Nephron (organoid): ENCODE data around the gene BAG3.

ENCODE experiments used
- H3K27ac Mint-ChIP-seq, 3 experiments: 2 replicates each; pipeline ENCODE4 v1.8.0; 2020; ENCODE audit warnings: mixed read lengths in 3 of 3, mild to moderate bottlenecking in 2 of 3, moderate library complexity in 1 of 3
- H3K27me3 Mint-ChIP-seq: 2 replicates; pipeline ENCODE4 v1.8.0; 2021; ENCODE audit warnings: low read depth, mild to moderate bottlenecking, moderate library complexity, mixed read lengths
- H3K36me3 Mint-ChIP-seq: 2 replicates; pipeline ENCODE4 v1.8.0; 2020; ENCODE audit warnings: low read depth, mixed read lengths
- H3K4me1 Mint-ChIP-seq: 2 replicates; pipeline ENCODE4 v1.8.0; 2020; ENCODE audit warnings: mixed read lengths
- H3K4me3 Mint-ChIP-seq, 3 experiments: 2 replicates each; pipeline ENCODE4 v1.8.0; 2020; ENCODE audit warnings: mild to moderate bottlenecking in 3 of 3, mixed read lengths in 3 of 3, moderate library complexity in 2 of 3
- H3K9me3 Mint-ChIP-seq: 2 replicates; pipeline ENCODE4 v1.8.0; 2020; ENCODE audit warnings: mixed read lengths
- CTCF ChIP-seq, 3 experiments: fragments of 200-600 bp; sonication (generic); IDR thresholded peaks; one replicate each; pipeline ENCODE4 v1.5.0; 2021; ENCODE audit warnings: antibody characterized with exemption in 3 of 3; ENCODE audit not compliant: unreplicated experiment in 3 of 3

BAG3 gene

GRCh38 chr10:119677904-119678755 is 26.9 kb downstream of the BAG3 start:
- TF ChIP-seq CTCF (IDR thresholded peaks at IDR 0.05; ENCODE audit: unreplicated experiment in 3 of 3), result no peak
- Mint-ChIP-seq H3K4me1 (peaks cover 29% of the 10 kb centered on the region), H3K4me3 (no peak overlapping the region), H3K27me3 (no peaks in the 10 kb centered on the region), H3K27ac (no peak overlapping the region), H3K36me3 (peaks cover 27% of the 10 kb centered on the region), H3K9me3 (no peaks in the 10 kb centered on the region)

GRCh38 chr10:119679480-119679829 is 28.3 kb downstream of the BAG3 start:
- Mint-ChIP-seq H3K4me3 (no peak overlapping the region), H3K27me3 (no peaks in the 10 kb centered on the region), H3K27ac (no peak overlapping the region), H3K9me3 (no peaks in the 10 kb centered on the region), H3K36me3 (peaks cover 16% of the 10 kb centered on the region), H3K4me1 (peaks cover 26% of the 10 kb centered on the region)
- no peak for TF ChIP-seq CTCF (IDR thresholded peaks at IDR 0.05; ENCODE audit: unreplicated experiment in 3 of 3)

- Mint-ChIP-seq H3K27ac (no peak overlapping the region), H3K36me3 (peaks cover 15% of the 10 kb centered on the region), H3K4me3 (no peak overlapping the region), H3K4me1 (peaks cover 26% of the 10 kb centered on the region), H3K9me3 (no peaks in the 10 kb centered on the region), H3K27me3 (no peaks in the 10 kb centered on the region)
- TF ChIP-seq CTCF (IDR thresholded peaks at IDR 0.05; ENCODE audit: unreplicated experiment in 3 of 3), result no peak
Observed at GRCh38 chr10:119680050-119680449, 28.9 kb downstream of the BAG3 start.

- no peaks in the 10 kb centered on the region for H3K9me3 Mint-ChIP-seq
- no peak for TF ChIP-seq CTCF (IDR thresholded peaks at IDR 0.05; ENCODE audit: unreplicated experiment in 3 of 3)
- peak overlapping the region in 1 of 3 experiments; percentile 43 for H3K4me3 Mint-ChIP-seq
- H3K27ac Mint-ChIP-seq, result no peak overlapping the region
- H3K27me3 Mint-ChIP-seq, result no peaks in the 10 kb centered on the region
- H3K36me3 Mint-ChIP-seq, result peaks cover 15% of the 10 kb centered on the region
- H3K4me1 Mint-ChIP-seq, result peaks cover 26% of the 10 kb centered on the region
Observed at GRCh38 chr10:119680650-119681081, 29.5 kb downstream of the BAG3 start.

- Mint-ChIP-seq H3K27ac (peak overlapping the region in 2 of 3 experiments; percentile 13 to 69), H3K4me1 (peaks cover 20% of the 10 kb centered on the region), H3K27me3 (peaks cover 9% of the 10 kb centered on the region), H3K4me3 (peak overlapping the region; percentile 60 to 68 (median 67)), H3K9me3 (no peaks in the 10 kb centered on the region), H3K36me3 (no peaks in the 10 kb centered on the region)
- TF ChIP-seq CTCF (IDR thresholded peaks at IDR 0.05; ENCODE audit: unreplicated experiment in 3 of 3), result peak; percentile 87 to 96 (median 93)
Observed at GRCh38 chr10:119686465-119687191, 35.4 kb downstream of the BAG3 start.
